ENCODE data around the gene MINDY4.

Gene MINDY4

DNA sequence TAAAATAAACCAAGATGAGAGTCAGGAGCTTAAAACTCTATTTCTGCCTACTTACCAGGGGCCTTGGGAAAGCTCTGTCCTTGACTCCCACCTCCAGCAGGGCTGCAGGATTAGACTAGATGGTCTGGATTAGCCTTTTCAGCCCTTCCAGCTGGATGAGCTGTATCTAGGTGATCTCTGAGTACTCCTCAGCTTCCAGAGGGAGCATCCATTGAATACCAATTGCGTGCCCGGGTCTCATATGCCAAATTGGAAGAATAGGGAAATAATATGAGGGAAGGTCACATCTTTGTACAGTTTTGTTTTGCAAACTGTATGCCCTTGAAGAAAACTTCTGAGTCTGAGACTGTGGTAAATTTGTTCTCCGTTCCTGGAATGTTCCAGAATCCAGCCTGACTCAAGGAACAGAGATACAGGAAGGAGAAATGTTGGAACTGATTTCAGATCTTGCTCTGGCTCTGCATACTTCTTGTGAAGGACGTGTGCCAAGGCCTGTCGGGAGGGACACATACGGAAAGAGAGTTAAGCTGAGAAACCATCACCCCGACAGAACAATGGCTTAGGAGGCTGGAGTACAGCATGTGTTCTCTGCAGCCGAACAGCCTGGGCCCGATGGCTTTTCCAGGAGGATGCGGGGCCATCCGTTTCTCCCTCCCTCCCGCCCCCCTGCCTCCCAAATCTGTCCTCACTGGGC, 44.9 kb downstream of the MINDY4 start:
- Histone ChIP-seq H3K27ac (no peak overlapping the region), H3K36me3 (replicated peaks) (no peaks in the 10 kb centered on the region), H3K27me3 (replicated peaks) (no peaks in the 10 kb centered on the region), H3K4me3 (ENCODE audit: low read depth, low read length) (no peak overlapping the region)
- in situ Hi-C loops (cut with HindIII; ENCODE audit: low pct_ligation_motif_present, low sequenced_read_pairs): loop anchor here (25.0 kb wide), 1 partner anchor 296 kb away; no protein-coding TSS in a partner anchor
- no peak for DNase-seq
- TF ChIP-seq, protein P1, sequence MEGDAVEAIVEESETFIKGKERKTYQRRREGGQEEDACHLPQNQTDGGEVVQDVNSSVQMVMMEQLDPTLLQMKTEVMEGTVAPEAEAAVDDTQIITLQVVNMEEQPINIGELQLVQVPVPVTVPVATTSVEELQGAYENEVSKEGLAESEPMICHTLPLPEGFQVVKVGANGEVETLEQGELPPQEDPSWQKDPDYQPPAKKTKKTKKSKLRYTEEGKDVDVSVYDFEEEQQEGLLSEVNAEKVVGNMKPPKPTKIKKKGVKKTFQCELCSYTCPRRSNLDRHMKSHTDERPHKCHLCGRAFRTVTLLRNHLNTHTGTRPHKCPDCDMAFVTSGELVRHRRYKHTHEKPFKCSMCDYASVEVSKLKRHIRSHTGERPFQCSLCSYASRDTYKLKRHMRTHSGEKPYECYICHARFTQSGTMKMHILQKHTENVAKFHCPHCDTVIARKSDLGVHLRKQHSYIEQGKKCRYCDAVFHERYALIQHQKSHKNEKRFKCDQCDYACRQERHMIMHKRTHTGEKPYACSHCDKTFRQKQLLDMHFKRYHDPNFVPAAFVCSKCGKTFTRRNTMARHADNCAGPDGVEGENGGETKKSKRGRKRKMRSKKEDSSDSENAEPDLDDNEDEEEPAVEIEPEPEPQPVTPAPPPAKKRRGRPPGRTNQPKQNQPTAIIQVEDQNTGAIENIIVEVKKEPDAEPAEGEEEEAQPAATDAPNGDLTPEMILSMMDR (IDR thresholded peaks at IDR 0.05; ENCODE audit: low read depth, low read length, missing control alignments): no peak

DNA sequence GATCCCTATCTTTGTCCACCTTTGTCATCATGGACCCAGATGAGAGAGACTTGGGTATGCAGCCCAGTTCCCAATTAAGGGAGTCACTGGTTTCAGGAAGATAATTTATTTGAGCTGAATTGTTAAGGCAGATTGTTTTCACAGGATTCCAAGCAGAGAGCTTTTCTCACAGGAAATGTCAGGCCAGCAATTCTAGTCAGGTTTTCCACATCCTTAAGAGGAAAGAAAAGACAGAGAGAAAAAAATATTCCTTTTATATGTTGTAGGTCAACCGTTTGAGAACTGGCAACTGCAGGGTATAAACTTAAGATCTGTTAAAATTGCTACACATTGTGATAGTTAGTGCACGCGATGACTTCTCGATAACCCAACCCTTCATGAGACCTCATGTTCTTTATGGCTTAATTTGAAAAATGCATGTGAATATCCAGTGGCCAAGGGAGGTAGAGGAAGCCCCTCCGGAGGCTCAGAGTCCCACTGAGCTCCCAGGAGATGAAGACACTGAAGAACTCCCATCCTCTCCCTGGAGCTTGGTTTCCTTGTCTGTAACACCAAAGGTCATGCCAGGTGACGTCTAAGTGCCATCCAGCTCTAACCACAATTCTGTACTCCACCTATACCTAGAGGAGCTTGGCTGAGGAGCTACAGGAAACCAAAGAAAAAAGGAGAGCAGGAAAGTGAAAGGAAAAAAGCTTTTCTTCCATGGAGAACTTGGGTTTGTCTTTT, 45.6 kb downstream of the MINDY4 start:
- no peak overlapping the region for H3K27ac ChIP-seq
- DNase-seq: no peak
- no peaks in the 10 kb centered on the region for H3K36me3 ChIP-seq (replicated peaks)
- H3K27me3 ChIP-seq (replicated peaks): no peaks in the 10 kb centered on the region
- in situ Hi-C loops (cut with HindIII; ENCODE audit: low pct_ligation_motif_present, low sequenced_read_pairs): loop anchor here (25.0 kb wide), 1 partner anchor 295 kb away; no protein-coding TSS in a partner anchor
- TF ChIP-seq, protein P1 (IDR thresholded peaks at IDR 0.05; ENCODE audit: low read depth, low read length, missing control alignments): no peak
- no peak overlapping the region for H3K4me3 ChIP-seq (ENCODE audit: low read depth, low read length)

DNA sequence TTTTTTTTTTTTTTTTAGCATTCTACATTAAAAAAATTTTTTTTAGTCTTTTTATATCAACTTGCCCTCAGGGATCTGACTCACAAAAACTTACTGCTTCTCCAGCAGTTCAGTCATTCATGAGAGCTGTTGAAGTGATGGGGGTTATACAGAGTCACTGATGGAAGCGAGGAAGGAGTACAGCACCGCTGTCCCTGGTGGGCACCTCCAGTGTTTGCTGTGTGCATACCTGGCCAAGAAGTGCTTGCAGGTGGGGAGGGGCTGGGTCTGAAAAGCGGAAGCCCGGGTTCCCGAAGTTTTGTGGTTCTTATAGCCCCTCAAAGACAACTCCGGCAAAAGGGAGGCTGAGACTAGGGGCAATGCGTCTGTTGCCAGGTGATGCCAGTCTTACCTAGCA, 46.2 kb downstream of the MINDY4 start:
- TF ChIP-seq, protein P1 (IDR thresholded peaks at IDR 0.05; ENCODE audit: low read depth, low read length, missing control alignments): no peak
- H3K27ac ChIP-seq: no peak overlapping the region

DNA sequence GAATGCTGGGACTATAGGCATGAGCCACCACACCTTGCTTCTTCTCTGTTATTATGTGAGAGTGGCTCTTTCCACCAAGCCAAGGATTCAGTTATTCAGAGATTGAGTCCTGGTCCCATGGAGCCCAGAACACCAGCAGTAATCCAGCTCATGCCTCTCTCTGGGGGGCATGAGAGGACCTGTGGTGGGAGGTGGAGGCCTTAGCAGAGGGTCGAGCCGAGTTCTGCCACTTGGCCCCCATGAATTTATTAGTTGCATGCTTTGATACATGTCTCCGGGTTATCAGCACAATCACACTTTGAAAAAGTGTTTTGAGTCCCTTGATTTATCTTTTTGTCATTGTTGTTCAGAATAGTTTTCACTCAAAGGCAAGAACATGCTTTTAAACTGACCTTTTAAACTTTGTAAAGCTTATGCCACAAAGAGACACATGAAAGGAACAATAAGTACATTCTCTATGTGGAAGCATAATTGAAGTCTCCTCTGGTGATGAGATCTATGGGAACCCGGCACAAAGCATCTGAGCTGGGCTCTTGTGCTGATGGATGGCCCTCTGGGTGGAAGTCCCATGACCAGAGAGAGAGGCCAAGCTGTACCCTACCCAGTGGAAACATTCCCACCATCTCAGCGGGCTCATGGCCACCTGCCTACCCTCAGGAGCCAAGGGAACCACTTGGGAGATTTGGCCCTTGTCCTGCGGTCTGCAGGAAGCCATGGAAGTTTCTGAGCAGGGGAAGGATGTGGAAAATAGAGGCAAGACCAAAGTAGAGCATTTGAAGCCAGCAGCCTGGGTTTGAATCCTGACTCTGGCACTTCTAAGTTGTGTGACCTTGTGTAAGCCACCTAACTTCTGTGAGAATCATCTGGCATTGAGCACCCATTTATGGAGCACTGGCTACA, 53.9 kb downstream of the MINDY4 start:
- in situ Hi-C loops (cut with HindIII; ENCODE audit: low pct_ligation_motif_present, low sequenced_read_pairs): loop anchor here (25.0 kb wide), 1 partner anchor 287 kb away; no protein-coding TSS in a partner anchor
- Histone ChIP-seq H3K27me3 (replicated peaks) (no peaks in the 10 kb centered on the region), H3K27ac (no peak overlapping the region), H3K36me3 (replicated peaks) (no peaks in the 10 kb centered on the region), H3K4me3 (ENCODE audit: low read depth, low read length) (no peak overlapping the region)
- no peak for DNase-seq
- TF ChIP-seq, protein P1 (IDR thresholded peaks at IDR 0.05; ENCODE audit: low read depth, low read length, missing control alignments): no peak

More for the DNA sequence above, 46.2 kb downstream of the MINDY4 start:
- Histone ChIP-seq H3K27me3 (replicated peaks) (no peaks in the 10 kb centered on the region), H3K36me3 (replicated peaks) (no peaks in the 10 kb centered on the region), H3K4me3 (ENCODE audit: low read depth, low read length) (no peak overlapping the region)
- no peak for DNase-seq
- in situ Hi-C loops (cut with HindIII; ENCODE audit: low pct_ligation_motif_present, low sequenced_read_pairs): loop anchor here (25.0 kb wide), 1 partner anchor 295 kb away; no protein-coding TSS in a partner anchor

DNA sequence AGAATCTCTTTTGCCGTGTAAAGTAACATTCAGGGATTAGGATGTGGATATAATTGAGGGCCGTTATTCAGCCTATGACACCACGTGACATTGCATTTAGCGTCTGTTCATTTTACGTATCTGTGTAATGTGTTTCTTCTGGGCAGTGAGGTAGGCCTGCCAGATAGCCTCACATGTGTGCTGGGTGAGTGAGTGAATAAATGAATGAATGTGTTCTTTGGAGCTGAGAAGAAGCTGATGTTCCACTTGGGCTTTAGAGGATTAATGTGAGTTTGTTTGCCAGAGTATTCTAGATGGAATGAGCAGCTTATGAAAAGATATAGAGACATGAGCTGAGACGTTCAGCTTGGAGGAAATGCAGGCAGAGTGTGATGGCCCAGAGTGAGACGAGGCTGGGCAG, 55.0 kb downstream of the MINDY4 start:
- Histone ChIP-seq H3K36me3 (replicated peaks) (no peaks in the 10 kb centered on the region), H3K27ac (no peak overlapping the region), H3K27me3 (replicated peaks) (no peaks in the 10 kb centered on the region), H3K4me3 (ENCODE audit: low read depth, low read length) (no peak overlapping the region)
- DNase-seq: no peak
- in situ Hi-C loops (cut with HindIII; ENCODE audit: low pct_ligation_motif_present, low sequenced_read_pairs): no loop called here
- TF ChIP-seq, protein P1 (IDR thresholded peaks at IDR 0.05; ENCODE audit: low read depth, low read length, missing control alignments): no peak
